IMR-90 (cell line): ENCODE results near the gene ILDR2. TPM values are rescaled to one million over a fixed set of nuclear protein-coding genes. Genes with fewer than 3 reads are reported as not detected.

ENCODE experiments used
- ATAC-seq: fragments of 200-7000 bp; cut with Tn5 transposase; 2 replicates; pipeline ENCODE4 v1.9.1; 2020; ENCODE audit warnings: low read depth, mild to moderate bottlenecking, moderate library complexity
- BruUV-seq: library from RNA; stranded (reverse); fragments of 400-500 nt; replicated peaks from 2 replicates; lab custom pipeline; 2021; lab: Mats Ljungman, UMichigan
- CTCF ChIA-PET: fragments of 300-600 bp; formaldehyde crosslinking; extraction: SDS; loops from one replicate; lab custom pipeline; 2021; ENCODE audit warnings: antibody characterized with exemption; lab: Yijun Ruan, JAX
- POLR2A ChIA-PET: fragments of 300-600 bp; sonication (Branson Sonifier 250); formaldehyde crosslinking; loops from one replicate; lab custom pipeline; 2022; ENCODE audit warnings: antibody characterized with exemption; ENCODE audit not compliant: unreplicated experiment; lab: Charles Lee
- DNase-seq: peaks from one replicate; pipeline ENCODE4 v3.0.0; 2013
- H2AFZ ChIP-seq: replicated peaks from 2 replicates; pipeline ENCODE3; 2013; ENCODE audit warnings: low read length, mild to moderate bottlenecking; ENCODE audit not compliant: poor library complexity
- H2AK5ac ChIP-seq: 2 replicates; pipeline ENCODE4 v1.6.1; 2013; ENCODE audit warnings: low read depth, low read length, inconsistent platforms
- H2AK9ac ChIP-seq: replicated peaks from 2 replicates; pipeline ENCODE3; 2013; ENCODE audit warnings: mild to moderate bottlenecking, low read depth, low read length, moderate library complexity; ENCODE audit not compliant: poor library complexity
- H2BK120ac ChIP-seq: 2 replicates; pipeline ENCODE4 v1.6.1; 2013; ENCODE audit warnings: low read depth, low read length, inconsistent platforms
- H2BK15ac ChIP-seq: 3 replicates; pipeline ENCODE4 v1.6.1; 2013; ENCODE audit warnings: low read depth, low read length, inconsistent platforms
- H2BK20ac ChIP-seq: 2 replicates; pipeline ENCODE4 v1.6.1; 2013; ENCODE audit warnings: low read depth, mild to moderate bottlenecking, inconsistent platforms, low read length, moderate library complexity
- H2BK5ac ChIP-seq: 2 replicates; pipeline ENCODE4 v1.6.1; 2013; ENCODE audit warnings: mild to moderate bottlenecking, low read depth, low read length, inconsistent platforms; ENCODE audit not compliant: poor library complexity, severe bottlenecking
- H3K14ac ChIP-seq: replicated peaks from 2 replicates; pipeline ENCODE4 v1.6.1; 2013; ENCODE audit warnings: low read depth, low read length, inconsistent platforms
- H3K18ac ChIP-seq: 2 replicates; pipeline ENCODE4 v1.6.1; 2013; ENCODE audit warnings: low read depth, low read length, control low read depth
- H3K23ac ChIP-seq: 2 replicates; pipeline ENCODE4 v1.6.1; 2013; ENCODE audit warnings: low read depth, low read length, inconsistent platforms
- H3K27ac ChIP-seq: 2 replicates; pipeline ENCODE4 v1.5.1; 2013; ENCODE audit warnings: mild to moderate bottlenecking, control low read depth, low read length; ENCODE audit not compliant: insufficient read depth
- H3K27me3 ChIP-seq: 2 replicates; pipeline ENCODE4 v1.6.1; 2013; ENCODE audit warnings: low read length; ENCODE audit not compliant: control insufficient read depth, insufficient read depth
- H3K36me3 ChIP-seq: 2 replicates; pipeline ENCODE4 v1.6.1; 2013; ENCODE audit warnings: low read length, mixed read lengths; ENCODE audit not compliant: control insufficient read depth, insufficient read depth
- H3K4ac ChIP-seq: 2 replicates; pipeline ENCODE4 v1.6.1; 2013; ENCODE audit warnings: low read depth, low read length, inconsistent platforms
- H3K4me1 ChIP-seq: 2 replicates; pipeline ENCODE4 v1.6.1; 2013; ENCODE audit warnings: low read length, mixed read lengths; ENCODE audit not compliant: control insufficient read depth, insufficient read depth
- H3K4me2 ChIP-seq: 2 replicates; pipeline ENCODE4 v1.6.1; 2013; ENCODE audit warnings: low read depth, mild to moderate bottlenecking, control low read depth, low read length, moderate library complexity
- H3K4me3 ChIP-seq: 2 replicates; pipeline ENCODE4 v1.5.1; 2013; ENCODE audit warnings: low read depth, mild to moderate bottlenecking, control low read depth, low read length, moderate library complexity; ENCODE audit not compliant: insufficient read depth
- H3K56ac ChIP-seq: 2 replicates; pipeline ENCODE4 v1.6.1; 2013; ENCODE audit warnings: low read length, inconsistent platforms; ENCODE audit not compliant: insufficient read depth; ENCODE audit errors: extremely low read depth
- H3K79me1 ChIP-seq, 2 experiments: 2 replicates each; pipeline ENCODE4 v1.6.1; 2013; ENCODE audit warnings: low read length in 2 of 2, inconsistent platforms in 1 of 2, low read depth in 1 of 2
- H3K9ac ChIP-seq: 2 replicates; pipeline ENCODE4 v1.6.1; 2013; ENCODE audit warnings: low read depth, low read length, control low read depth
- H3K9me1 ChIP-seq: 2 replicates; pipeline ENCODE4 v1.6.1; 2013; ENCODE audit warnings: low read length, inconsistent platforms; ENCODE audit not compliant: insufficient read depth
- H3K9me3 ChIP-seq: 2 replicates; pipeline ENCODE4 v1.6.1; 2013; ENCODE audit warnings: low read length; ENCODE audit not compliant: control insufficient read depth, insufficient read depth
- H4K20me1 ChIP-seq: 2 replicates; pipeline ENCODE4 v1.6.1; 2013; ENCODE audit warnings: low read length, inconsistent platforms; ENCODE audit not compliant: insufficient read depth
- H4K5ac ChIP-seq: 2 replicates; pipeline ENCODE4 v1.6.1; 2013; ENCODE audit warnings: mild to moderate bottlenecking, low read depth, low read length, control low read depth
- H4K8ac ChIP-seq, 2 experiments: 2 replicates each; pipeline ENCODE4 v1.6.1; 2013; ENCODE audit warnings: low read depth in 2 of 2, low read length in 2 of 2, control low read depth in 1 of 2, inconsistent platforms in 1 of 2
- H4K91ac ChIP-seq: 2 replicates; pipeline ENCODE4 v1.6.1; 2013; ENCODE audit warnings: low read depth, low read length, inconsistent platforms; ENCODE audit not compliant: insufficient read depth
- FOS ChIP-seq: fragments of 150-350 bp; IDR thresholded peaks from 2 replicates; pipeline ENCODE4 v1.6.1; 2016; ENCODE audit warnings: low read depth, low read length
- MAFK ChIP-seq: IDR thresholded peaks from 2 replicates; pipeline ENCODE4 v1.6.1; 2012; ENCODE audit warnings: low read depth, low read length, improper control_type of control experiment
- POLR2A ChIP-seq: IDR thresholded peaks from 2 replicates; pipeline ENCODE4 v1.6.1; 2012; ENCODE audit warnings: mild to moderate bottlenecking, low read depth, low read length
- RCOR1 ChIP-seq: IDR thresholded peaks from 2 replicates; pipeline ENCODE4 v1.6.1; 2012; ENCODE audit warnings: mild to moderate bottlenecking, low read length, improper control_type of control experiment; ENCODE audit not compliant: insufficient replicate concordance
- WGBS, 2 experiments: methylation state at CpG; one replicate each; pipeline versions ENCODE4 v1.1.5 to v1.1.7; 2013; ENCODE audit warnings: missing lambda C conversion rate in 2 of 2; ENCODE audit not compliant: insufficient read length in 1 of 2; ENCODE audit errors: extremely low coverage in 2 of 2; 5-methylcytosine and 5-hydroxymethylcytosine counted together
- dilution Hi-C: fragments of 300-500 bp; cut with HindIII; formaldehyde crosslinking; loops from one replicate; pipeline ENCODE4 v1.14.3; 2018; ENCODE audit warnings: low sequenced_read_pairs; ENCODE audit not compliant: unreplicated experiment
- in situ Hi-C: fragments of 300-500 bp; cut with MboI; formaldehyde crosslinking; loops from 3 replicates; pipeline ENCODE4 v1.14.3; 2019; ENCODE audit warnings: low sequenced_read_pairs, inconsistent platforms, mixed read lengths
- intact Hi-C: fragments of 100-400 bp; cut with micrococcal nuclease; formaldehyde crosslinking; loops from 2 replicates; pipeline ENCODE4 v1.10.0; 2022
- polyA plus RNA-seq, 3 experiments: library from polyadenylated mRNA; depleted of rRNA; stranded (reverse); fragments of >200 nt; gene quantifications; 2 replicates each; pipeline ENCODE4 v1.2.3, GENCODE V29; 2012; ENCODE audit warnings: low replicate concordance in 1 of 3
- total RNA-seq: library from RNA; depleted of rRNA; stranded (reverse); fragments of >200 nt; gene quantifications from 2 replicates; pipeline ENCODE4 v1.2.3, GENCODE V29; 2012

ILDR2 gene
- total and polyA plus RNA-seq, 2 of the 4 experiments (the other 2 are of a cell fraction): under 0.01 TPM; not detected in 1

DNA sequence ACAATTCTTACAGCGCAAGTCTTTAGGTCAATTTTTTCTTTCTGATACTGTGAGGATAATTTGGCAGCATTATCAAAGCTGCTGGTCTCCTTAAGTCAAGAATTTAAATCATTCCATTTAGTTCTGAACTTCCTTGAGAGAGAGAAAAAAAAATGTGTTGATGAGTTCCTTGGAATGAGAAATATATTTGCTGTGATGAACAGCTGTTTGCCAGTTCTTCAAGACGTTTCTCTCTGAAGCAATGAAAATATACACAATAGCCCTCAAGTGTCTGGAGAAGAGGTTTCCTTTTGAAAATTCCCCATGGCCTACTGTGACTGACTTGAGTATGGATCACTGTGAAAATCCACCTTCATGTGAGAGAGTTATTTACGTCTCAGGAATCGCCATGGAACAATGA, 68.3 kb downstream of the ILDR2 start:
- H3K9me1 ChIP-seq: no peaks in the 10 kb centered on the region
- H2BK15ac ChIP-seq: no peak overlapping the region
- H3K56ac ChIP-seq: no peak overlapping the region
- H3K14ac ChIP-seq: no peak overlapping the region
- H2AK9ac ChIP-seq: no peak overlapping the region
- no peak overlapping the region for H2BK5ac ChIP-seq
- no peaks in the 10 kb centered on the region for H3K79me1 ChIP-seq
- no peak overlapping the region for H2AK5ac ChIP-seq
- no peak overlapping the region for H4K8ac ChIP-seq
- H3K4me3 ChIP-seq: no peak overlapping the region
- H3K36me3 ChIP-seq: no peaks in the 10 kb centered on the region
- H3K18ac ChIP-seq: no peak overlapping the region
- no peak overlapping the region for H3K4me2 ChIP-seq
- no peak overlapping the region for H3K9ac ChIP-seq
- no peak overlapping the region for H3K4ac ChIP-seq
- no peaks in the 10 kb centered on the region for H4K20me1 ChIP-seq
- DNase-seq (no peak), ATAC-seq (no peak)
- BruUV-seq: no TSS peak
- WGBS, 2 experiments: no CpG with 5 or more reads among the region's 4 CpGs
- no peak overlapping the region for H2BK20ac ChIP-seq
- H3K4me1 ChIP-seq: peaks cover 3% of the 10 kb centered on the region; the same call in 1 of the 2 replicates
- H3K27ac ChIP-seq: no peak overlapping the region
- no peak overlapping the region for H3K23ac ChIP-seq
- intact Hi-C loops (loop anchor here (2.0 to 10.0 kb wide), 2 partner anchors 50 to 628 kb away; no protein-coding TSS in a partner anchor), in situ Hi-C loops (no loop called here), dilution Hi-C loops (no loop called here)
- ChIA-PET POLR2A (no interaction called here), CTCF (interaction anchor here (1.3 kb wide), 1 partner anchor 36 kb away, joined by 3 read pairs; no protein-coding TSS in a partner anchor)
- TF ChIP-seq MAFK: no peak
- no peak for TF ChIP-seq FOS
- no peak for TF ChIP-seq RCOR1
- no peak for TF ChIP-seq POLR2A
- no peak overlapping the region for H2AFZ ChIP-seq
- H4K91ac ChIP-seq: no peak overlapping the region
- no peaks in the 10 kb centered on the region for H3K9me3 ChIP-seq
- no peak overlapping the region for H2BK120ac ChIP-seq
- no peak overlapping the region for H4K5ac ChIP-seq
- H3K27me3 ChIP-seq: no peaks in the 10 kb centered on the region; the same call in 1 of the 2 replicates
